ENCODE measurements around the gene TMEM176A.

TMEM176A gene, protein sequence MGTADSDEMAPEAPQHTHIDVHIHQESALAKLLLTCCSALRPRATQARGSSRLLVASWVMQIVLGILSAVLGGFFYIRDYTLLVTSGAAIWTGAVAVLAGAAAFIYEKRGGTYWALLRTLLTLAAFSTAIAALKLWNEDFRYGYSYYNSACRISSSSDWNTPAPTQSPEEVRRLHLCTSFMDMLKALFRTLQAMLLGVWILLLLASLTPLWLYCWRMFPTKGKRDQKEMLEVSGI

GRCh38 chr7:150800581-150801241 lies at the start of gene TMEM176A:
Gene TMEM176A, plus strand, starts transcription at chr7:150800769. Its CDS starts 782 bp downstream, at chr7:150801551.
- TF ChIP-seq EGR1 (IDR thresholded peaks at IDR 0.05) (no peak), TEAD4 (IDR thresholded peaks at IDR 0.05) (no peak), RAD21 (IDR thresholded peaks at IDR 0.05; ENCODE audit: low read depth) (no peak), CREB1 (IDR thresholded peaks at IDR 0.05; ENCODE audit: low read depth) (no peak), ZBTB7A (IDR thresholded peaks at IDR 0.05; ENCODE audit: low read depth) (no peak), EP300 (IDR thresholded peaks at IDR 0.05; ENCODE audit: borderline replicate concordance) (no peak), NFIC (IDR thresholded peaks at IDR 0.05) (no peak), TCF12 (IDR thresholded peaks at IDR 0.05; ENCODE audit: low read depth) (no peak), TAF1 (IDR thresholded peaks at IDR 0.05; ENCODE audit: low read depth) (no peak), FOXM1 (IDR thresholded peaks at IDR 0.05; ENCODE audit: borderline replicate concordance, low read depth) (no peak), USF1 (IDR thresholded peaks at IDR 0.05) (no peak), CEBPB (IDR thresholded peaks at IDR 0.05) (no peak), MAX (IDR thresholded peaks at IDR 0.05) (no peak), YY1 (IDR thresholded peaks at IDR 0.05; ENCODE audit: low read depth) (no peak)
- TF ChIP-seq, protein P1, sequence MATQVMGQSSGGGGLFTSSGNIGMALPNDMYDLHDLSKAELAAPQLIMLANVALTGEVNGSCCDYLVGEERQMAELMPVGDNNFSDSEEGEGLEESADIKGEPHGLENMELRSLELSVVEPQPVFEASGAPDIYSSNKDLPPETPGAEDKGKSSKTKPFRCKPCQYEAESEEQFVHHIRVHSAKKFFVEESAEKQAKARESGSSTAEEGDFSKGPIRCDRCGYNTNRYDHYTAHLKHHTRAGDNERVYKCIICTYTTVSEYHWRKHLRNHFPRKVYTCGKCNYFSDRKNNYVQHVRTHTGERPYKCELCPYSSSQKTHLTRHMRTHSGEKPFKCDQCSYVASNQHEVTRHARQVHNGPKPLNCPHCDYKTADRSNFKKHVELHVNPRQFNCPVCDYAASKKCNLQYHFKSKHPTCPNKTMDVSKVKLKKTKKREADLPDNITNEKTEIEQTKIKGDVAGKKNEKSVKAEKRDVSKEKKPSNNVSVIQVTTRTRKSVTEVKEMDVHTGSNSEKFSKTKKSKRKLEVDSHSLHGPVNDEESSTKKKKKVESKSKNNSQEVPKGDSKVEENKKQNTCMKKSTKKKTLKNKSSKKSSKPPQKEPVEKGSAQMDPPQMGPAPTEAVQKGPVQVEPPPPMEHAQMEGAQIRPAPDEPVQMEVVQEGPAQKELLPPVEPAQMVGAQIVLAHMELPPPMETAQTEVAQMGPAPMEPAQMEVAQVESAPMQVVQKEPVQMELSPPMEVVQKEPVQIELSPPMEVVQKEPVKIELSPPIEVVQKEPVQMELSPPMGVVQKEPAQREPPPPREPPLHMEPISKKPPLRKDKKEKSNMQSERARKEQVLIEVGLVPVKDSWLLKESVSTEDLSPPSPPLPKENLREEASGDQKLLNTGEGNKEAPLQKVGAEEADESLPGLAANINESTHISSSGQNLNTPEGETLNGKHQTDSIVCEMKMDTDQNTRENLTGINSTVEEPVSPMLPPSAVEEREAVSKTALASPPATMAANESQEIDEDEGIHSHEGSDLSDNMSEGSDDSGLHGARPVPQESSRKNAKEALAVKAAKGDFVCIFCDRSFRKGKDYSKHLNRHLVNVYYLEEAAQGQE (IDR thresholded peaks at IDR 0.05; ENCODE audit: low read depth), result no peak

DNA sequence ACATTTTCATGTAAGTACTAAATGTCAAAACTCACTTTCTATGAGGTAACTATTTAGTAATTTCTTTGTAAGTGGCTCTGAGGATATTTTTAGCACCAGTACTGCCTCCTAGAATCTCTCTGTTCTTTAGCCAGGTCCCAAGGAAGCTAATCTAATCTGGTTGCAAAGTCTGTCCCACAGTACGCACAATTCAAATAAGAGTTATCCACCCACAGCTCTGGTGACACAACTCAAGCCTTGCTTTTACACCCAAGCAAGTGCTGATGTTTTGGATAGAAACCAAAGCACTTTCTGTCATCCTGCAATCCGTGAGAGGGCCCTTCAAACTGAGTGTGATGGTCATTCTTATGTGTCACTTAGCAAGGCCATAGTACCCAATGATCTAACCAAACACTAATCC lies 48.9 kb upstream of the TMEM176A start:
- TF ChIP-seq ZBTB7A (IDR thresholded peaks at IDR 0.05; ENCODE audit: low read depth) (no peak), USF1 (IDR thresholded peaks at IDR 0.05) (no peak), MAX (IDR thresholded peaks at IDR 0.05) (no peak), NFIC (IDR thresholded peaks at IDR 0.05) (no peak), FOXM1 (IDR thresholded peaks at IDR 0.05; ENCODE audit: borderline replicate concordance, low read depth) (no peak), TEAD4 (IDR thresholded peaks at IDR 0.05) (no peak), TAF1 (IDR thresholded peaks at IDR 0.05; ENCODE audit: low read depth) (no peak), YY1 (IDR thresholded peaks at IDR 0.05; ENCODE audit: low read depth) (no peak)
- TF ChIP-seq, protein P1 (IDR thresholded peaks at IDR 0.05; ENCODE audit: low read depth), result no peak

- TF ChIP-seq TEAD4 (IDR thresholded peaks at IDR 0.05) (no peak), TAF1 (IDR thresholded peaks at IDR 0.05; ENCODE audit: low read depth) (no peak), RAD21 (IDR thresholded peaks at IDR 0.05; ENCODE audit: low read depth) (no peak)
- TF ChIP-seq, protein P1 (IDR thresholded peaks at IDR 0.05; ENCODE audit: low read depth), result no peak
Observed at GRCh38 chr7:150753239-150753638, 47.3 kb upstream of the TMEM176A start.

DNA sequence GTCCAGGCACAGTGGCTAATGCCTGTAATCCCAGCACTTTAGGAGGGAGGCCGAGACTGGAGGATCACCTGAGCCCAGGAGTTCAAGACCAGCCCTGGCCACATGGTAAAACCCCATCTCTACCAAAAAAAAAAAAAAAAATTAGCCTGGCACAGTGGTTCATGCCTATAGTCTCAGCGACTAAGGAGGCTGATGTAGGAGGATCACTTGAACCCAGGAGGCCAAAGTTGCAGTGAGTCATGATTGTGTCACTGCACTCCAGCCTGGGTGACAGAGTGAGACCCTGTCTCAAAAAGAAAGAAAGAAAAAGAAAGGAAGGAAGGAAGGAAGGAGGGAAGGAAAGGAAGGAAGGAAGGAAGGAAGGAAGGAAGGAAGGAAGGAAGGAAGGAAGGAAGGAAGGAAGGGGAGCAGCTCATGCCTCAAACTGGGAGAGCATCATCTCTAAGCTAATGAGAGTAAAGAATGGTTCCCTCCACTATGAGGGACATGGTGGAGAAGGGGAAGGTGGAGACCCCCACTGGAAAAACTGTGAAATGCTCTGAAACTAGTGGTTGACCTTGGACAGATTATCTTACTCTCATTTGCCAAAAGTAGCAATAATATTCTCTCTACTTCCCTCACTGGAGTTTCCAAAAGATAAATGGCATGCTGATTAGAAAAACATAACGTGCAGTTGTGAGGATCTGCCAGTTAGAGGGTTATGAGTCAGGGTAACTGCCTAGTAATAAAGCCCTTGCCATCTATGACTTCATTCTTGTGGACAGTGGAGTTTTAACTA lies 46.6 kb upstream of the TMEM176A start:
- TF ChIP-seq TCF12 (IDR thresholded peaks at IDR 0.05; ENCODE audit: low read depth), result no peak
- no peak for TF ChIP-seq NFIC (IDR thresholded peaks at IDR 0.05)
- no peak for TF ChIP-seq MAX (IDR thresholded peaks at IDR 0.05)
- TF ChIP-seq ZBTB7A (IDR thresholded peaks at IDR 0.05; ENCODE audit: low read depth), result no peak
- TF ChIP-seq, protein P1 (IDR thresholded peaks at IDR 0.05; ENCODE audit: low read depth), result no peak
